Measurements from ENCODE around the gene PFKFB4. TPM values are rescaled to one million over a fixed set of nuclear protein-coding genes. Genes with fewer than 3 reads are reported as not detected.

The PFKFB4 gene
- total RNA-seq, 4 donors from 2014 or later = 14.0 to 131 (median 74.5) TPM

DNA sequence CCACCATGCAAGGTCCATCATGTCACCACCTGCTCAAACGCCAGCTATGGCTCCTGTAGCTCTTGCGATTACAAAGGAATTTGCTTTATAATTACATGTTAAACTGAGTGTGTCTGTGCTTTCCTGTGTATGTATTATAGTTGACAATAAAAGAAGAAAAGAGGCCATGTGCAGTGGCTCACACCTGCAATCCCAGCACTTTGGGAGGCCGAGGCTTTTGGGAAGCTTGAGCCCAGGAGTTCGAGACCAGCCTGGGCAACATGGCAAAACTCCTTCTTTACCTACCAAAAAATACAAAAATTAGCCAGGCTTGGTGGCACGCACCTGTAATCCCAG lies 83.0 kb downstream of the PFKFB4 start:
- TF ChIP-seq POLR2A (IDR thresholded peaks at IDR 0.05) = no peak
- TF ChIP-seq, protein P1, sequence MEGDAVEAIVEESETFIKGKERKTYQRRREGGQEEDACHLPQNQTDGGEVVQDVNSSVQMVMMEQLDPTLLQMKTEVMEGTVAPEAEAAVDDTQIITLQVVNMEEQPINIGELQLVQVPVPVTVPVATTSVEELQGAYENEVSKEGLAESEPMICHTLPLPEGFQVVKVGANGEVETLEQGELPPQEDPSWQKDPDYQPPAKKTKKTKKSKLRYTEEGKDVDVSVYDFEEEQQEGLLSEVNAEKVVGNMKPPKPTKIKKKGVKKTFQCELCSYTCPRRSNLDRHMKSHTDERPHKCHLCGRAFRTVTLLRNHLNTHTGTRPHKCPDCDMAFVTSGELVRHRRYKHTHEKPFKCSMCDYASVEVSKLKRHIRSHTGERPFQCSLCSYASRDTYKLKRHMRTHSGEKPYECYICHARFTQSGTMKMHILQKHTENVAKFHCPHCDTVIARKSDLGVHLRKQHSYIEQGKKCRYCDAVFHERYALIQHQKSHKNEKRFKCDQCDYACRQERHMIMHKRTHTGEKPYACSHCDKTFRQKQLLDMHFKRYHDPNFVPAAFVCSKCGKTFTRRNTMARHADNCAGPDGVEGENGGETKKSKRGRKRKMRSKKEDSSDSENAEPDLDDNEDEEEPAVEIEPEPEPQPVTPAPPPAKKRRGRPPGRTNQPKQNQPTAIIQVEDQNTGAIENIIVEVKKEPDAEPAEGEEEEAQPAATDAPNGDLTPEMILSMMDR (IDR thresholded peaks at IDR 0.05) = peak in 1 of 6 experiments; percentile 1
- Histone ChIP-seq H3K9me3 (no peaks in the 10 kb centered on the region), H3K27me3 (no peaks in the 10 kb centered on the region), H3K4me3 (no peak overlapping the region), H3K36me3 (peaks cover 0 to 7% (median 0%) of the 10 kb centered on the region in 3 donors), H3K27ac (peak overlapping the region; percentile 90 to 96 (median 95)), H3K4me1 (peaks cover 0 to 38% (median 25%) of the 10 kb centered on the region in 4 donors)
- DNase-seq = no peak

DNA sequence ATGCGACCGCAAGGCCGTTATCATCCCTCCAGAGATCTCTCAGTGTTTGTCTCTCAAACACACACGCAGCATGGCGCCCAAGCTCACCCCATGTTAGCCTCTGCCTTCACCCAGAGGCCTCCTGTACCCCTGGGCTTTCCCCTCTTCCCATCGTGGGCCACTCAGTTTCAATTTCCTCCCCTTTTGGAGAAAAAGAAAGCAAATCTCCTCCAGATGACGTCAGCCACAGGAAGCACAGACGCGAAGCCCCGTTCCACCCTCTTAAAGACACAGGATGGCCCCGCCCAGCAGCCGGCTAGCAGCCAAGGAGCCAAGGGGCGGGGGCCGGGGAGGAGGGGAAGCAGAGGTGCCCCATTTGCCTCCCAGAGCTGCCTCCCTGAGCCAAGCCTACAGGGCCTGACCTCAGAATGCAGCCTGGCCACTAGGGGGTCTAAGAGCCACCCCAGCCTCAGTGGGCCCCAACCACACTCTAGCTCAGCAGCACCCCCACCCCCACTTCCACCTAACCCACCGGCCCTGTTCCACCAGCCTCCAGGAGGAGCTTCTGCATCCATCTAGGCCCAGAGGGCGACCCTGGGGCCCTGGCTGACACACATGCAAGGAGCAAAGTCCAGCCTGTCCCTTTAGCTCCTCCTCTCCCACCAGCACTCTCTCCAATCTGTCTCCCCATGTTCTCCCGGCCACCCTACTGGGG lies 83.5 kb downstream of the PFKFB4 start:
- no peaks in the 10 kb centered on the region for H3K27me3 ChIP-seq
- peak overlapping the region; percentile 90 to 96 (median 95) for H3K27ac ChIP-seq
- peak overlapping the region; percentile 57 to 71 (median 60) for H3K4me3 ChIP-seq
- H3K36me3 ChIP-seq = peaks cover 0 to 12% (median 0%) of the 10 kb centered on the region in 3 donors
- H3K9me3 ChIP-seq = no peaks in the 10 kb centered on the region
- H3K4me1 ChIP-seq = peaks cover 0 to 43% (median 28%) of the 10 kb centered on the region in 4 donors
- DNase-seq = peak; percentile 94 to 99 (median 98)
- peak; percentile 27 to 71 for TF ChIP-seq POLR2A (IDR thresholded peaks at IDR 0.05)
- TF ChIP-seq, protein P1 (IDR thresholded peaks at IDR 0.05) = peak in 5 of 6 experiments; percentile 25 to 46 (median 43)

DNA sequence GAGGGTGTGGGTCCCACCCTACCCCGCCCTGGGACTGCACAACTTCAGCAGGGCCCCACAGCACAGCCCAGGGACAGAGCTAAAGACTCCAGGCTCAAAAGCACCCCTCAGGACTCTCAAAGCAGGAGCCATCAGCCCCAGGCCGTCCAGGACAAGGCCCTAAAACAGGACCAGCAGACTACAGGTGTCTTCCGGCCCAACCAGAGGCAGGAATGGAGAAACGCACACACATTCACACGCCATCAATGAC lies 84.0 kb downstream of the PFKFB4 start:
- Histone ChIP-seq H3K36me3 (peaks cover 0 to 17% (median 0%) of the 10 kb centered on the region in 3 donors), H3K27ac (peak overlapping the region; percentile 90 to 96 (median 95)), H3K9me3 (no peaks in the 10 kb centered on the region), H3K4me3 (peak overlapping the region; percentile 57 to 71 (median 60)), H3K4me1 (peaks cover 0 to 48% (median 31%) of the 10 kb centered on the region in 4 donors), H3K27me3 (no peaks in the 10 kb centered on the region)
- TF ChIP-seq, protein P1 (IDR thresholded peaks at IDR 0.05) = no peak
- TF ChIP-seq POLR2A (IDR thresholded peaks at IDR 0.05) = no peak
- DNase-seq = no peak

- H3K9me3 ChIP-seq = no peaks in the 10 kb centered on the region
- H3K27ac ChIP-seq = peak overlapping the region in 2 of 4 donors; percentile 12 to 28
- no peak overlapping the region for H3K4me3 ChIP-seq
- no peaks in the 10 kb centered on the region for H3K27me3 ChIP-seq
- DNase-seq = no peak
- H3K36me3 ChIP-seq = peaks cover 0 to 23% (median 0%) of the 10 kb centered on the region in 3 donors
- H3K4me1 ChIP-seq = peaks cover 0 to 64% (median 43%) of the 10 kb centered on the region in 4 donors
- TF ChIP-seq POLR2A (IDR thresholded peaks at IDR 0.05) = no peak
- TF ChIP-seq, protein P1 (IDR thresholded peaks at IDR 0.05) = no peak
Observed at GRCh38 chr3:48470286-48470685, 86.3 kb downstream of the PFKFB4 start.

GRCh38 chr3:48469046-48469915 lies 87.3 kb downstream of the PFKFB4 start:
- Histone ChIP-seq H3K36me3 (peaks cover 0 to 23% (median 0%) of the 10 kb centered on the region in 3 donors), H3K4me3 (no peak overlapping the region), H3K9me3 (no peaks in the 10 kb centered on the region), H3K27ac (peak overlapping the region in 1 of 4 donors; percentile 100), H3K27me3 (no peaks in the 10 kb centered on the region), H3K4me1 (peaks cover 0 to 70% (median 43%) of the 10 kb centered on the region in 4 donors)
- DNase-seq = peak in 1 of 3 donors; percentile 37
- TF ChIP-seq, protein P1 (IDR thresholded peaks at IDR 0.05) = no peak
- no peak for TF ChIP-seq POLR2A (IDR thresholded peaks at IDR 0.05)
